GM21576 (cell line): ENCODE measurements around the gene FKBP4.
"Not testable (repeated sequence)": the region's sequence is repeated elsewhere in the genome, so short reads cannot be mapped to it uniquely, and the experiment has no call there.

ENCODE experiments used
- ATAC-seq: cut with Tn5 transposase; IDR thresholded peaks from one replicate; pipeline ENCODE4 v1.9.1; 2021; ENCODE audit warnings: mild to moderate bottlenecking, moderate library complexity; ENCODE audit not compliant: unreplicated experiment

Gene FKBP4

GRCh38 chr12:2794736-2795289 lies at the start of gene FKBP4:
Gene FKBP4, plus strand, starts transcription at chr12:2794970. Its CDS starts 170 bp downstream, at chr12:2795140.
- ATAC-seq: peak; percentile 82

- no peak for ATAC-seq
Observed at GRCh38 chr12:2745655-2746054, 49.1 kb upstream of the FKBP4 start.

- no peak for ATAC-seq
Observed at GRCh38 chr12:2749580-2749979, 45.2 kb upstream of the FKBP4 start.

- ATAC-seq: no peak
Observed at GRCh38 chr12:2750185-2750584, 44.6 kb upstream of the FKBP4 start.

- ATAC-seq: no peak
Observed at GRCh38 chr12:2751230-2751629, 43.5 kb upstream of the FKBP4 start.

- no peak for ATAC-seq
Observed at GRCh38 chr12:2751686-2752085, 43.1 kb upstream of the FKBP4 start.

GRCh38 chr12:2752676-2753371 lies 41.9 kb upstream of the FKBP4 start:
- peak; percentile 66 for ATAC-seq

GRCh38 chr12:2753536-2753935 lies 41.2 kb upstream of the FKBP4 start:
- ATAC-seq: no peak

GRCh38 chr12:2754208-2754607 lies 40.6 kb upstream of the FKBP4 start:
- ATAC-seq: no peak

GRCh38 chr12:2756756-2757155 lies 38.0 kb upstream of the FKBP4 start:
- ATAC-seq: no peak

- no peak for ATAC-seq
Observed at GRCh38 chr12:2759733-2760132, 35.0 kb upstream of the FKBP4 start.

- ATAC-seq: no peak
Observed at GRCh38 chr12:2764398-2764797, 30.4 kb upstream of the FKBP4 start.

- ATAC-seq: no peak
Observed at GRCh38 chr12:2765052-2765451, 29.7 kb upstream of the FKBP4 start.

GRCh38 chr12:2765608-2766007 lies 29.2 kb upstream of the FKBP4 start:
- no peak for ATAC-seq

GRCh38 chr12:2768224-2768961 lies 26.4 kb upstream of the FKBP4 start:
- ATAC-seq: no peak

GRCh38 chr12:2769866-2770533 lies 24.8 kb upstream of the FKBP4 start:
- ATAC-seq: no peak

- ATAC-seq: not testable (repeated sequence)
Observed at GRCh38 chr12:2770544-2770943, 24.2 kb upstream of the FKBP4 start.

GRCh38 chr12:2772370-2772769 lies 22.4 kb upstream of the FKBP4 start:
- ATAC-seq: no peak

GRCh38 chr12:2773199-2773875 lies 21.4 kb upstream of the FKBP4 start:
- ATAC-seq: no peak

- ATAC-seq: no peak
Observed at GRCh38 chr12:2775431-2775830, 19.3 kb upstream of the FKBP4 start.
